HuH-7 (cell line): ENCODE results near the gene TOMM20.

ENCODE experiments used
- DNase-seq: peaks from one replicate; pipeline ENCODE4 v3.0.0; 2011; ENCODE audit warnings: low spot score

Gene TOMM20

DNA sequence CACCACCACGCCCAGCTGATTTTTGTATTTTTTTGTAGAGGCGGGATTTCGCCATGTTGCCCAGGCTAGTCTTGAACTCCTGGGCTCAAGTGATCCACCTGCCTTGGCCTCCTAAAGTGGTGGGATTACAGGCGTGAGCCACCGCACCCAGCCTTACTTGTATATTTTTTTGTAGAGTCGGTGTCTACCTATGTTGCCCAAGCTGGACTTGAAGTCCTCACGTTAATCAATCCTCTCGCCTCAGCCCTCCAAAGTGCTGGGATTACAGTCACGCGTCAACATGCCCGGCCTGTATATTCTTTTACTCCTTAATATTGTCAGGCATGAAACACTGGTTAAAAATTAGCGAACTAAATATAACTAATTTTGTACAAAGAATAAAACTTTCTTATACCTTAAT is 5.5 kb upstream of the TOMM20 start:
- no peak for DNase-seq

DNA sequence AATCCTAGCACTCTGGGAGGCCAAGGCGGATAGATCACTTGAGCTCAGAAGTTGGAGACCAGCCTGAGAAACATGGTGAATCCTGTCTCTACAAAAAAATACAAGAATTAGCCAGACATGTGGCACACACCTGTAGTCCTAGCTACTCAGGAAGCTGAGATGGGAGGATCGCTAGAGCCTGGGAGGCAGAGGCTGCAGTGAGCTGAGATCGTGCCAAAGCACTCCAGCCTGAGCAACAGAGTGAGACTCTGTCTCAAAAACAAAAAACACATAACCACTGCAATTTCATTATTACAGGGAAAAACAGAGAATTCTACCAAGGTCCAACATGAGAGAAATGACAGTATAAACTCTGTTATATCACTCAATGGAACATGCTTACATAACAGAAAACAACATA is 4.4 kb upstream of the TOMM20 start:
- DNase-seq, result no peak

DNA sequence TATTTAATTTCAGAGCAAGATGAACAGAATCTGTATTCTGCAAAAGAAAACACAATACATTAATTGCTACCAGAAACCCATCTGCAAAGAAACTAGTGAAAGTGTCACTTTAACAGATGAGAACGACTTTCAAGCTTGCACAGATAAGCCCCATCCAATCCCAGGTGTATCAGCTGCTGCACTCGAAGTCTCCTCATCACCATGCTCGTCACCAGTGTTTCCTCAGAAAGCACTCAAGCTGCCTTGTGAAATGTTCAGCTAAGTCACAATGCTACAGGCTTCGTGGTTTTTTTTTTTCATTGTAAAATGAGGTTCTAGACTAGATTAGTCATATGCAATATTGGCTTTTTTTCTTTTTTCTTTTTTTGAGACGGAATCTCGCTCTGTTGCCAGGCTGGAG is 3.3 kb upstream of the TOMM20 start:
- no peak for DNase-seq

DNA sequence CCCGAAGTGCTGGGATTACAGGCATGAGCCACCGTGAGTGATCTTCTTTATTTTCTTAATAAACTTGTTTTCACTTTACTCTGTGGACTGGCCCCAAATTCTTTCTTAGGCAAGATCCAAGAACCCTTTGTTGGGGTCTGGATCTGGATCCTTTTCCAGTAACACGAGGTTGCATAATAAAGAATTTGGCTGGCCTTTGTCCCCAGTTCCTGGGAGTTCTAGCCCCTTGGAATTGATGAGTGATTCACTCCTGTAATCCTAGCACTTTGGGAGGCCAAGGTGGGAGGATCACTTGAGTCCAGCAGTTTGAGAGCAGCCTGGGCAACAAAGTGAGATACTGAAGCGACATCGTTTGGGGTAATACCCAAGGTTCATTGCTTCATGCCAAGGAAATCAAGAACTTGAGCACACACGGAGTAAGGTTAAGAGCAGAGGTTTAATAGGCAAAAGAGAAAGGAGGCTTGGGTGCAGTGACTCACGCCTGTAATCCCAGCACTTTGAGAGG is 2.2 kb upstream of the TOMM20 start:
- DNase-seq, result no peak

DNA sequence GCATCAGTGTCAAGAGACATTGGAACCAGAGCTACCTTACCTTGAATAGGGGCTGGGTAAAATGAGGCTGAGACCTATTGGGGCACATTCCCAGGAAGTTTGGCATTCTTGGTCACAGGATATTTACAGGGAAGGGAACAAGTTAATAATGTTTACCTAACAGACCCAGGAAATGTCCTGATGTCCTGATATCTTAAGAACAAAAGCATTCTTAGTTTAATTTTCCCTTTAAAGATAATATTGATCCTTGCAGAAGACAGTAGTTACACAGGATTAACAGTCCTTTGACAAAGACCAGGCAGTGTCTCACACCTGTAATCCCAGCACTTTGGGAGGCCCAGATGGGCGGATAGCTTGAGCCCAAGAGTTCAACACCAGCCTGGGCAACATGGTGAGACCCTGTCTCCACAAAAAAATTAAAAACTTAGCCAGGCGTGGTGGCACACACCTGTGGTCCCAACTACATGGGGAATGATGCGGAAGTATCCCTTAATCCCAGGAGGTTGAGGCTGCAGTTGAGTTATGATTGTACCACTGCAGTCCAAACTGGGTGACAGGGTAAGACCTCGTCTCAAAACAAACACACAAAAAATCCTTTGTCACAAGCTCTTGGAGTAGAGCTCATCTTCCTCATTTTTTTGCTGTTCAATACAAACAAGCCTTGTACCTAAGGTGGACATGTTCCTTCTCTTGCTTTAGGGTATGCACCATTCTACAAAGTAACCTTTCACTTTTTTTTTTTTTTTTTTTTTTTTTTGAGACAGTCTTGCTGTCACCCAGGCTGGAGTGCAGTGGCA is 1.3 kb upstream of the TOMM20 start:
- DNase-seq, result no peak

DNA sequence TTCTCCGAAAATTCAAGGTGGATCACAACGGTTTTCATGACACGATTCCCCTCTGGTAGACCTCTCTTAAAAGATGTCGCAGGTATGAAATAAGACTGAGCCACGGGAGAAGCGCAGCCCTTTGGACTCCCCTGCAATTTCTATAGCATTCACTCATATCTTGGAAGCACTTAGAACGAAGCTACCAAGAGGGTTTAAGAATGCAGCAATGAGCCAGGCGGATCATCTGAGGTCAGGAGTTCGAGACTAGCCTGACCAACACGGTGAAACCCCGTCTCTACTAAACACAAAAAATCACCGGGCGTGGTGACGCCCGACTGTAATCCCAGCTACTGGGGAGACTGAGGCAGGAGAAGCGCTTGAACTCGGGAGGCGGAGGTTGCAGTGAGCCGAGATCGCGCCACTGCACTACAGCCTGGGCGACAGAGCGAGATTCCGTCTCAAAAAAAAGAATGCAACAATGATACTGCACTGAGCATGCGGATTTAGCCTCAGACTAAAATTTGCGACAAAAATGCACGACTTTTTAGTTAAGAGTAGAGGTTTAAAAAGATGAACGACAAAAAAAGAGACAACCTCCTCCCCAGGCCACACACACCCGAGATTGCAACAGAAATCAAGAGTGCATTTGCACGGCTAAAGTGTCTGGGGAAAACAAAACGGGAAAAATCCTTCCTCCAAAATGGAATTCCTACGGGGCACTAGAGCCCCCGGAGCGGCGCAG is 743 bp downstream of the TOMM20 start:
- DNase-seq, result no peak

DNA sequence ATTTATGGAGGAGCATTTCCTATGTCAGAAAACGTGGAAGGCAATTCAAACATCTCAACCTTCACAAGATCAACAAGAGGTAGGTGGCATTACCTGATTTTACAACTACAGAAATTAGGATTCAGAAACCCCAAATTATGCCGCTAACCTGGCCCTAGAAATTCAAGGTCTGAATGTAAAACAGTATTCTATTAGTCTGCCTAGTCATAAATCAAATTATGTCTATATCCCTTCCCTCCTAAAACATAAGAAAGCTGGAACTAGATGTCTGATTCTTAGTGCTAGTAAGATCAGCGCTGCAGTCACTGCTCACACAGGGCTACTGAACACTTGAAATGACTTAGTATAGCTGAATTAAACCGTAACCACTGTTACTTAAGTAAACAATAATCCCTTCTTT is 1.4 kb downstream of the TOMM20 start:
- DNase-seq, result no peak

DNA sequence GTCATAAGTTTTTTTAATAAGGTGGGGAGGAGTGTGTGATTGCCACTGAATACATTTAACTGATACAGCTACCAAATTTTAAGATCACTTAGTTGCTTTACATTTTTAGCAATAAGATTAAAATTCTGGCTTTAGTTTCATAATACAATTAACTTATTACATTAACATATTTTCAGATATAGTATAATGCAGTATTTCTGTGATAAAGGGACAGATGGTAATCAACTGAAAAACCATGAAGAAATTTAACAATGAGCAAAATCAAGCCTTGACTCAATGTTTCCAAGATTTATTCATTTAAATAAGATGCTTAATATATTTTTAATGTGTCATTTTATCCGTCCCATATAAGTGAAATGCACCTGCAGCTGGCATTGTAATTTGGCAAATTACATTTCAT is 4.0 kb downstream of the TOMM20 start:
- no peak for DNase-seq

DNA sequence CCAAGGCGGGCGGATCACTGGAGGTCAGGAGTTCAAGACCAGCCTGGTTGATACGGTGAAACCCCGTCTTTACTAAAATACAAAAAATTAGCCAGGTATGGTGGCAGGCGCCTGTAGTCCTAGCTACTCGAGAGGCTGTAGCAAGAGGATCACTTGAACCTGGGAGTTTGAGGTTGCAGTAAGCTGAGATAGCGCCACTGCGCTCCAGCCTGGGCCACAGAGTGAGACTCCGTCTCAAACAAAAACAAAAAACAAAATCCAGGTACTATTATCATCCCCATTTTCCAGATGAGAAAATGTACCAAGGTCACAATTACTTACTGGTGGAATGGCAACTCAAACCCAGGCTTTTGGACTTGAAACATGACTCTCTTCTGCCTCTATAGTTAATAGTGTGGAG is 4.5 kb downstream of the TOMM20 start:
- no peak for DNase-seq

DNA sequence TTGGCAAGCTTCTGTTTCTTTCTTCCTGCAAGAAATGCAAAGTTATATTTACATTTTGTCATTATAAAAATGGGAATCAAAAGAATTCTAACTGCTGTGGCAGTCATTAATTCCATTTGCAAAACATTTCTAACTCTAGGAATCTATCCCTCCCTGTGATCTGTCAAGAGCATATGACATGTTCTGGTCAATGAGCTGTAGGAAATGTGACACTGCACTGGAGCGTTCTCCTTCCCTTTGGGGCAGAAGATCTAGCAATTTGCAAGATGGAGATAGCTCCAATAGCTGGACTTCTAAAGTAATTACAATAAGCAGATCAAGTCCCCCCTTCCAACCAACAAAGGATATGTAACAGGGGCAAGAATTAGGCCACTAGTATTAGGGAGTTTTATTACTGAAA is 6.3 kb downstream of the TOMM20 start:
- no peak for DNase-seq

DNA sequence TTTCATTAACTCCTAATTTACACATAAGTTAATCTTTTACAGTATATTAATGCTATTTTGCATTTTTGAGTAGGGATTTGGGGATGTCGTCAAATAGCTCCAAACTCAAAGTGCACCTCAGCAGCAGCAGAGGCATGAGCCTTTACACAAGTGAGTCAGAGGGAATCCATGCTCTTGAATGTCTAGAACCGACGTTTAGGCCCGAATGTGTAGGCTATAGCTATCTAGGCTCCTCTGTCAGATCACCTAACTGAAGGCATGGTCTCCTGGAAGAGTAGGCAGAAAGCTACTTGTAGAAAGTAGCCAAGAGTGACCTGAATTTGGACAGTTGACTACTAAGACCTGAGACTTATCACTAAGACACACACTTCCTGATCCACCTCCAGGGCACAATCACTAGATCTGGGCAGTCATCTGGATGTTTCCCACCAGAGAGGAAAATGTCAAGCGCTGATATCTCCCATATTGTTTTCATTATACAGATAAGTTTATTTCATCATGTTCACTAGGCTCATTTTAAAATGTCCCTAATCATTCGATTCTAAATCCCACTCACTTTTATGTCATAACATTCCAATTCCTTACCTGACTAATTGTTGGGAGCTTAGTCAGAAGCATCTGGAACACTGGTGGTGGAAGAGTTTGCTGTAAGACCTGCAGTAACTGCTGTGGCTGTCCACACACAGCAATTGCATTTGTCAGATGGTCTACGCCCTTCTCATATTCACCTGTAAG is 15.3 kb downstream of the TOMM20 start:
- DNase-seq, result no peak

DNA sequence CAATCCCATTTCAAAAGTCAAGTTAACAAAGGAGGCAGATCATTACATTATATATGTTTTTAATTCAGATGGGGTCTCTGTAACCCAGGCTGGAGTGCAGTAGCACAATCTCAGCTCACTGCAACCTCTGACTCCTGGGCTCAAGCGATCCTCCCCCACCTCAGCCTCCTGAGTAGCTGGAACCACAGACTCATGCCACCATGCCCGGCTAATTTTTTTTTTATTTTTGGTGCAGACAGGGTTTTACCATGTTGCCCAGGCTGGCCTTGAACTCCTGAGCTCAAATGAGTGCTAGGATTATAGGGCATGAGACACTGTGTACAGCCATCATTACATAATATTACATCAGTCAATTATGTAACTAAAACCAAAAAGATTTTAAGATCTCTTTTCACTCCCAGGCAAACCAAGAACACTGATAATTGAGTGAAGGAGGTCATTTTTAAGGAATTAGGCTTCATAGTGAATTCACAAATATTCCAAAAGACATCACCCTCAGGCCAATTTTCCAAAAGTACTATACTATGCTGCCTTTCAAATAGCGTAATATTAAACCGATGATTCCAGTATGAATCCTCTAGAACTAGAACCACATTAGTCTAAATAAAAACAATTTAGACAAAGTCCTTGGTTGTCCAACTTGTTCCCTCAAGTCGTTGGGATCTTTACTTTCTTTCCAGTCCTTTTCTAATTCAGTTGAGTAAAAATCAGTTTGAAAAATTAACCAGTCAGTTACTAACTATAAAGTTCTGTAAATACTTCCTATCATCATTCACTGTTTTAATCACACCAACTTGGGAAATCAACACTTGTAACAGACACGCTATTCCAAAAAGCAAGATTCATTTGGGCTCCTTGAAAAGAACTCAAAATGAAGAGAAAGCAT is 16.1 kb downstream of the TOMM20 start:
- DNase-seq, result no peak

DNA sequence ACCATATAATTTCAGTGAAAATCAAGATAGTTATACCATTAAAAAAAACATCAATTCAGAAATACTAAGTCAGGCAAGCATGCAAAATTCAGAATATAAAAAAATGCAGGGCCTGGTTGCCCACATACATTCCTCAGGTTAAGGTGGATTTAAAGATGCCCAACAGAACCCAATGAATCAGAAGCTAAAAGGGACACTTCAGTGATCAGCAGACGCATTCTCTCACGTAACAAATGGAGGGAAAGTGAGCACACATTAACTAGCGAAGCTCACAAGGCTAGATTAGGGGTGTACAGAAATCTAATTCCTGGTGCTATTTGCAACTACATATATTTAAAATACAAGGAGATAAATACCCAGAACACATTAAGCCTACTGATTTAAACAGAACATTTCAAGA is 17.5 kb downstream of the TOMM20 start:
- DNase-seq, result no peak

DNA sequence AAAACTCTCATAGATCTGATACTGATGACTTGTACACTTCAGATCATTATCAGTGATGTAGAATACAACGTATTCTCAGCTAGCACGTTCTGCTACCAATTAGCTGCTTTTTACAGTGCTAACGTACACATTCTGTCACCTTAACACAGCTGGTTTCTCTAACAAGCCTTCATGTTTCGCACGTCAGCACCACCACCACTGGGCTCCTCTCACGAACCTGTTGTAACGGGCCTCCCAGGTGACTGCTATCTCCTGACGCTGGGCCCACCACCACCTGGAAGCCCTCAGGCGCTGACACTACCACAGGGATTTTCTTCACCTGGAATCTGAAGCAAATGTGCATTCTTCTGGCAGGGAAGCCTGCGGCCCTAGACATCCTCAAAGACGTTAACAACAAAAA is 19.8 kb downstream of the TOMM20 start:
- no peak for DNase-seq

DNA sequence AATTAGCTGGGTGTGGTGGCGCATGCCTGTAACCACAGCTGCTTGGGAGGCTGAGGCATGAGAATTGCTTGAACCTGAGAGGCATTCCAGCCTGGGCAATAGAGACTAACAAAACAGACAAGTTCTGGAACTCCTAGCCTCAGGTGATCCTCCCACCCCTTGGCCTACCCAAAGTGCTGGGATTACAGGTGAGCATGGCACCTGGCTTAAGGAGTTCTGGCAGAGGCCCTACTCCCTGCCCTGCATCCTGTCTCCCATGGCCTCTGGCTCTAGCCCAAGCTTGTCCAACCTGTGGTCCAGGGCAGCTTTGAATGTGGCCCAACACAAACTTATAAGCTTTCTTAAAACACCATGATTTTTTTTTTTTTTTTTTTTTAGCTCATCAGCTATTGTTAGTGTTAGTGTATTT is 20.4 kb downstream of the TOMM20 start:
- no peak for DNase-seq

DNA sequence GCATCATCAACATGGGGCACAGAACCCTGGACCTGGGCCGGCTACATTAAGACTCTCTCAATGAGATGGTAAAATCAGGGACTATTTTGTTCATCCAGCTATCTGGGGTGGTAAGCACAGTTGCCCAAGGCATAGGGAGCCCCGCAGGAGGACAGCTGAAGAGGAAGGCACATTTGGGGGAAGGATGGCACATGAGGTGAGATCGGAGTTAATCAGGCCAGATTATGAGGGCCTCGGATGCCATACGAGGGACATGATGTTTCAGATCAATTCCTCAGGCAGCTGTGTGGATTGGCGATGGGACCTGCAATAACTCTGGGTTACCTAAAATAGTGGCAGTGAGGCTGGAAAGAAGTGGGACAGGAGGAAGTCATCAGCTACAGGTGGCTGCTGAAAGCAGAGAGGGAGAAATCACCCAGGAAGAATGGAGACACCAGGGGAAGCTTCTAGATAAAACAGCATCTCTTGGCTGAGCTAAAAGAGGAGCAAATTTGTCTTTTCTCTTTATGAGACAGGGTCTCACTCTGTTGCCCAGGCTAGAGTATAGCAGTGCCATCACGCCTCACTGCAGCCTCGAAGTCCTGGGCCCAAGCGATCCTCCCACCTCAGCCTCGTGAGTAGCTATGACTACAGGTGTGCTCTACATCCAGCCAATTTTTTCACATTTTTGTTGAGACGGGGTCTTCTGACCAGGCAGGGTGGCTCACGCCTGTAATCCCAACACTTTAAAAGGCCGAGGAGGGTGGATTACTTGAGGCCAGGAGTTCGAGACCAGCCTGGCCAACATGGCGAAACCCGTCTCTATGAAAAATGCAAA is 21.1 kb downstream of the TOMM20 start:
- no peak for DNase-seq

DNA sequence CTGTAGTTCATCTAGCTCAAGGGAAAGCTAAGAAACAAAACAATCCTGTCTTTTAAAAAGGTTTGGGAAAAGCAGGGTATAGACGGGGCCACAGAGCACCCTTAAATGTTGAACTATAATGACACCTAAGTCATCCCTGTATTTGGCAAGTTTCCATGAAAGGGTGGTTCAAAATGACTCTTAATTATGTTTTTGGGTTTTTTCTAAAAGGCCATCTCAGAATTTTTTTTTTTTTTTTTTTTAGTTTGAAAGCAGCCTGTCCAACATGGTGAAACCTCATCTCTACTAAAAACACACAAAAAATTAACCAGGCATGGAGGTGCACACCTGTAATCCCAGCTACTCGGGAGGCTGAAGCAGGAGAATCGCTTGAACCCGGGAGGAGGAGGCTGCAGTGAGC is 22.2 kb downstream of the TOMM20 start:
- DNase-seq, result no peak

DNA sequence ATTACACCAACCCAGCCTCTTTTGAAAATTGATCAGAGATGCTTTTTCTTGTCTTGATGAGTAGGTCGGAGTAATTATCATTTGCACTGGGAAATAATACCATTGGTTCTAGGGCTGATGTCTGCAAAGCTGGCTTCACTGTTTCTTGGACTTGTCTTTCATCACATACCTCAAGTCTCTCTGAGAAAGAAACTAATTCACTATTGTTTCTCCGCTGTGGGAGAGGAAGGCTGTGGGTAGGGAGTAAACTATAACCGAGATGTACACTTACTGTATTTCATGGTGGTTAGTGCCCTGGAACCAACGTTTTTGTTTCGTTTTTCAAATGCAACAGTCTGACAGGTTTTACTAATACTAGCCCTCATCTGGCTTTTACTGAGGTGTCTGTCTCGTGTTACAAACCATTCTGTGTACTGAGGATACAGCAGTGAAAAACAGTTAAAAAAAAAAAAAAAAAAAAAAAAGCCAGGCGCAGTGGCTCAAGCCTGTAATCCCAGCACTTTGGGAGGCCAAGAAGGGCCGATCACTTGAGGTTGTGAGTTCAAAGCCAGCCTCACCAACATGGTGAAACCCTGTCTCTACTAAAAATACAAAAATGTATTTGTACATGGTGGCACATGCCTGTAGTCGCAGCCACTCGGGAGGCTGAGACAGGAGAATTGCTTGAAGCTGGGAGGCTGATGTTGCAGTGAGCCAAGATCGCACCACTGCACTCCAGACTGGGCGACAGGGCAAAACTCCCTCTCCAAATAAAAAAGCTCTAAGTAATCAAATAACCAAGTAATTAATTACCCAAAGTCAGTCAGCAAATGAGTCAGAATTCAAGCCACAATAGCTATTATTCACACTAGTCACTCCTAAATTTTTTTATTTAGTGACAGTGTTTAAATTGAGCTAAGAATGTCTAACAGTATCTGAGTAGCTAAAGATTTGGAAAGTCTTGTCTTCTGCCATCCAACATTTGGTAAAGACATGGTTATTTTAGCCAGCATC is 23.3 kb downstream of the TOMM20 start:
- DNase-seq, result no peak

DNA sequence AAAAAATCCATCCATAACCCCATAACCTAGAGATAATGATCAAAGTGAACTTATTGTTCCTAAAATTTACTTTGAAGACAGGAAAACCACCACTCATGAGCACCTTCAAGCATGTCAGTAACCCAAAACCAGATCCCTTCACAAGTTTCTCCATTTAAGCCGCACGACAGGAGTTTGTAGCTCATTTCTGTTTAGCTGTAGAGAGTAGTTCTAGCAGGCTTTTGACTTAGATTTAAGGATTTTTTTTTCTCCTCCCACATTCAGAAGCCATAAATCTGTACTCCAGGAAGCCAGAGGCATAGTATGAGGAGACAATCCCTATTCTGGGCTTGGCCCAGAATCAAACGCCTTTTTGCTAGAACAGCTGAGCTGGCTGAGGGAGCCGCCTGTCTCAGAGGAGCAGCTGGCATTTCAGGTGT is 25.6 kb downstream of the TOMM20 start:
- no peak for DNase-seq

DNA sequence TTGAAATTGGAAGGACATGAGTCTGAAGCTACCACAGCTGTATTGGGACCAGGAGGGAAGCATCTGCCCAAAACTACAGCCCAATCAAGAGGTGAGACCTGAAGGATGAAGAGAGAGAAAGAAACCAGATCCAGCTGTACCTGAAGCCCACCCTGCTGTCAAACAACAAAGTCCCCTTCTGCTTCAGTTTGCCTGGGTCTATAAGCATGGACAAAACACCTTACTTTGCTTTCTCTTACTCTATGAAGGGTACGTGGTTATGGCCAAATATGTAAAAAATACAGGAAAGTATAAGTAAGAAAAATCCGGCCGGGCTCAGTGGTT is 26.4 kb downstream of the TOMM20 start:
- DNase-seq, result no peak
